ENCODE data around the gene SSTR4. TPM values are rescaled to one million over a fixed set of nuclear protein-coding genes. Genes with fewer than 3 reads are reported as not detected.

The SSTR4 gene
- total and polyA plus RNA-seq, 2 of the 13 experiments (the other 11 are each of a cell fraction or from before 2014, with no cell fraction given) = not detected

DNA sequence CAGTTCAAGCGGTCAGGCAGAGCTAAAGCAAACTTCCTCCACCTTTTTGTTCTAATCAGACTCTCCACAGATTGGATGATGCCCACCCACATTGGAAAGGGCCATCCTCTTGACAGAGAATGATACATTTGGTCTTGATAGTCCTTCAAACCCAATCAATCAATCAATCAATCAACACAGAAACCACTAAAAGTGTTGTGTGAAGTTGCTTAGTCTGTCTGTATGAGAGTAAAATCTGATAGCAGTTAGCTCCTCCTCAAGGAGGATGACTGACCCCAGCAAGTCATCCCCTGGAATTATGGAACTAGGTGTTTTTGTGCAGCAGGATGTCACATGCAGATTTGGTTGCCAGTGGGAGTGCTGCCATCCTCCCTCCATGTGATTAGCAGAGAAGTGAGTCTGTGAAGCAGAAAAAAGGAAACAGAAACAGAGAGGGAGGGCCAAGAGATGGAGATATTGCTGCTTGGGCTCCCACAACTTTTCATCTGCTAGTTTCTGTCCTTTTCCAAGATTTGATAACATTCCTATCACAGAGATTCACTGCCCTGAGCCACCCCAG, 32.0 kb upstream of the SSTR4 start:
- Histone ChIP-seq H3K4me2 (ENCODE audit: low read depth, low read length) (no peak overlapping the region), H2AFZ (ENCODE audit: low read length) (no peak overlapping the region), H3K36me3 (replicated peaks in 1 of 2; ENCODE audit: control insufficient read depth in 1 of 2, insufficient read depth in 2 of 2, low read length in 2 of 2) (no peaks in the 10 kb centered on the region), H3K4me1 (ENCODE audit: insufficient read depth, low read length) (no peaks in the 10 kb centered on the region), H4K20me1 (ENCODE audit: insufficient read depth, low read length) (no peaks in the 10 kb centered on the region), H3K4me3 (replicated peaks in 1 of 3; ENCODE audit: insufficient read depth in 1 of 3, low read depth in 2 of 3, low read length in 3 of 3) (no peak overlapping the region), H3K9me3 (ENCODE audit: low read length) (no peaks in the 10 kb centered on the region), H3K9ac (ENCODE audit: insufficient read depth, low read depth, low read length) (no peak overlapping the region), H3K27ac (ENCODE audit: extremely low read length, insufficient read depth, low read length) (no peak overlapping the region), H3K79me2 (ENCODE audit: insufficient read depth, low read length) (no peaks in the 10 kb centered on the region), H3K27me3 (ENCODE audit: control insufficient read depth in 1 of 2, insufficient read depth in 2 of 2, low read length in 2 of 2) (no peaks in the 10 kb centered on the region; a peak in 1 of 5 replicates)
- DNase-seq (ENCODE audit: low spot score) (no peak), ATAC-seq (no peak), FAIRE-seq (no peak)
- no TSS peak for BruUV-seq (replicated peaks)
- 0% methylated on average over 1 of the region's 1 CpG for WGBS (ENCODE audit: low lambda C conversion rate)
- POLR2A ChIA-PET = no interaction called here
- in situ Hi-C loops (cut with HindIII; ENCODE audit: extremely low pct_ligation_motif_present, low pct_unique_long_range_greater_than_20kb) (no loop called here), intact Hi-C loops (cut with micrococcal nuclease; ENCODE audit: unreplicated experiment) (no loop called here)
- CTCF ChIA-PET (ENCODE audit: low intra/inter-chr PET ratio, low total read pairs) = no interaction called here
- TF ChIP-seq ASH2L (IDR thresholded peaks at IDR 0.05; ENCODE audit: insufficient read length, low read depth, low read length) (no peak), RNF2 (conservative IDR thresholded peaks at IDR 0.05; ENCODE audit: low read depth) (no peak), MIXL1 (CRISPR knock-in tag; IDR thresholded peaks at IDR 0.05) (no peak), REPIN1 (CRISPR knock-in tag; IDR thresholded peaks at IDR 0.05; ENCODE audit: borderline replicate concordance, low read depth) (no peak), ZNF354B (CRISPR knock-in tag; IDR thresholded peaks at IDR 0.05) (no peak), ZFP82 (CRISPR knock-in tag; IDR thresholded peaks at IDR 0.05; ENCODE audit: borderline replicate concordance) (no peak), ZNF773 (CRISPR knock-in tag; IDR thresholded peaks at IDR 0.05; ENCODE audit: borderline replicate concordance) (no peak), ATF7-NPFF (CRISPR knock-in tag; IDR thresholded peaks at IDR 0.05; ENCODE audit: low read depth) (no peak), CHD4 (IDR thresholded peaks at IDR 0.05; ENCODE audit: borderline replicate concordance, low read length) (no peak), FIP1L1 (IDR thresholded peaks at IDR 0.05; ENCODE audit: borderline replicate concordance, insufficient read depth, low read depth, low read length) (no peak), ZNF496 (CRISPR knock-in tag; IDR thresholded peaks at IDR 0.05; ENCODE audit: insufficient replicate concordance) (no peak), ZNF362 (CRISPR knock-in tag; IDR thresholded peaks at IDR 0.05; ENCODE audit: borderline replicate concordance) (no peak), PRDM15 (CRISPR knock-in tag; IDR thresholded peaks at IDR 0.05) (no peak), CREB1 (IDR thresholded peaks at IDR 0.05) (no peak), CREB1 (CRISPR knock-in tag; IDR thresholded peaks at IDR 0.05) (no peak), AFF4 (CRISPR knock-in tag; IDR thresholded peaks at IDR 0.05) (no peak), HIVEP1 (CRISPR knock-in tag; IDR thresholded peaks at IDR 0.05) (no peak)

All from HepG2 (cell line).